HUDEP-2 (cell line): ENCODE results near the gene SELENOF.
"Not testable (repeated sequence)": the region's sequence is repeated elsewhere in the genome, so short reads cannot be mapped to it uniquely, and the experiment has no call there.

Source experiments
- DNase-seq, 76 experiments: peaks; one replicate each; lab custom pipeline; 2025; ENCODE audit not compliant: unreplicated experiment in 76 of 76; lab: John Stamatoyannopoulos, UW

The SELENOF gene

DNA sequence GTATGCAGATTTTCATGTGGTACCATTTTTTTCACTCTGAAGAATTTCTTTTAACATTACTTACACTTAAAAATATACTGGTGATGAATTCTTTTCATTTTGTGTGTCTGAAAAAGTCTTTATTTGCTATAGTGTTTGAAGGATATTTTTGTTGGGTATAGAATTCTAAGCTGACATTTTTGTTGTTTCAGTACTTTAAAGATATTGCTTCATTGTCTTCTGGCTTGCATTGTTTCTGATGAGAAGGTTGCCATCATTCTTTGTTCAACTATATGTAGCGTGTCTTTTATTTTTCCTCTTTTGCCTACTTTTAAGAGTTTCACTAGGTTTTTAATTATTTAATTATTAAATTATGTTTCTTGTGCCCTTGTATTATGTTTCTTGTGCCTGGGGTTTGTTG, 8.5 kb upstream of the SELENOF start:
- DNase-seq: no peak

GRCh38 chr1:86916752-86917151, 2.8 kb upstream of the SELENOF start:
- no peak for DNase-seq

DNA sequence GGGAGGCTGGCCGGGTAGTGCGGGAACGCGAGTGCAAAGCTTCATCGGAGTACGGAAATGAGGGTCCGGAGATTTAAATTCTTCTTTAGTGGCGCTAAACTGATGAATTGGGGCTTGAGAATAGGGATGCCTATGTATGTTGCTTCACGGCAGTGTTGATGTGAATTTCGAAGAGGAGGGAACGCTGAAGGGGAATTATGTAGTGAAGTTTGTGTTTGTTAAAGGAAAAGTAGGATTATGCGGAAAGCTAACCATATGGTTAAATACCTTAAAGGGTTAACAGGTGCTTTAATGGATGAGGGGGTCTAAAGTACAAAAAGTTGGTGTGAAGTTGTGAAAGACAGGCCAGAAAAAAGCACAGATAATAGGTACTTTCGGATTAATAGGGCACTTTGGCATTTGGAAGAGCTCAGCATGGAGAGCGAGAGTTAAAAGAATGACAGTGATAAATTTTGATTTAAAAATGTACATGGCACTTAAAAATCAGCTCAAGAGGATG, 1.9 kb upstream of the SELENOF start:
- no peak for DNase-seq

- DNase-seq: peak in 53 of 76 experiments; percentile 7 to 65 (median 37)
Observed at GRCh38 chr1:86914998-86915736, 1.2 kb upstream of the SELENOF start.

DNA sequence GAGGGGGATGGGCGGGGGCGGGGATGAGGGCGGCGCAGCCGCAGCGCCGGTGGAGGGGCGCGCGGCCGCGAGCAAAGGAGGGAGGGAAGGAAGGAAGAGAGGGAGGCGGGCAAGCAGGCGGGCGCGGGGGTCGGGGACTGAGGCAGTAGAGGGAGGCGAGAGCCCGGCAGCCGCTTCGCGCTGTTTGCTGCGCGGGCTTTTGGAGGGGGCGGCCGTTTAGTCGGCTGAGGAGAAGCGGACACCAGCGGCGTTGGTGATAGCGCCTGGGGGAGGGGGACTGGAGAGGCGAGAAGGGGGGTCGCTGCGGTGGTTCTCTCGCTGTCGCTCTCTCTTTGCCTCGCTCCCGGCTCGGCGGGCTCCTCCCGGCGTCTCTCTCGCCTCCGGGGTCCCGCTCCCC, 673 bp upstream of the SELENOF start, which contains the start of gene HS2ST1:
TSS of gene HS2ST1 (plus strand) at position 35 of the 397 bp plus-strand sequence.
- peak in 3 of 76 experiments; percentile 31 to 52 (median 46) for DNase-seq

DNA sequence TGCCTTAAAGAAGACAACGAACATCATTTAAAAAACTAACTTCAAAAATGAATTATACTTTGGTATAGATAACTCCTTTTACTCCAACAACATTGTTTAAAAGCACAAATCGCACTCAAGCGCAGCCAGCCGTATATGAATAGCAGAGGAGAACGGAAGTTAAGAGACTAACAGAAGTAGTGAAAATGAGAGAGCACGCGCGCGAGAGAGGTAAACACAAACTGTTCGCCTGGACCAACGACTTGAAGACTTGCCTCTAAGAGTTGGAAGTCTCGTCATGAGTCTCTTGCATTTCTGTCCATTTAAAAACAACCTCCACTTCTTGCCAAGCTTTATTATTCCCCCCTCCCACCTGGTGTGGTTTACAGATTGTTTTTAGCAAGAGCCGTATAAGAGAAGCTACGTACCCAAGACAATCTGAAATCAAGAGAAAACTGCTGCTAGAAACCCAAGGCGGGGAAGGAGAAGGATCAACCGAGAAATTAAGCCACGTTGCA, 479 bp downstream of the SELENOF start:
- peak in 5 of 76 experiments; percentile 5 to 28 (median 22) for DNase-seq

- DNase-seq: no peak
Observed at GRCh38 chr1:86912281-86912900, 1.5 kb downstream of the SELENOF start.

DNA sequence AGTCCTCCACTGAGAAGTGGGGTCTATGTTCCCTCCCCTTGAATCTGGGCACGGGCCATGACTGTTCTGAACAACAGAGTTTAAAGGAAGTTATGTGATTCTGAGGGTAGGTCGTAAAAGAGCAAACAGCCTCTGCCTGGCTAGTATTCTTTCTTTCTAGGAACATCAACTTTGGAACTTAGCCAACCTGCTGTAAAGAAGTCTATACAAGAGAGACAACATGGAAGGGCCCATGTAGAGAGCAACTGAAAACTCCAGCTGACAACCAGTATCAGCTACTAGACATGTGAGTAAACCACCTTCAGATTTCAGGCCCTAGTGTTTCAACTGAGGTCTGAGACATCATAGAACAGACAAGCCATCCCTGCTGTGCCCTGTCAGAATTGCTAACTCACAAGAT, 7.5 kb downstream of the SELENOF start:
- DNase-seq: no peak

DNA sequence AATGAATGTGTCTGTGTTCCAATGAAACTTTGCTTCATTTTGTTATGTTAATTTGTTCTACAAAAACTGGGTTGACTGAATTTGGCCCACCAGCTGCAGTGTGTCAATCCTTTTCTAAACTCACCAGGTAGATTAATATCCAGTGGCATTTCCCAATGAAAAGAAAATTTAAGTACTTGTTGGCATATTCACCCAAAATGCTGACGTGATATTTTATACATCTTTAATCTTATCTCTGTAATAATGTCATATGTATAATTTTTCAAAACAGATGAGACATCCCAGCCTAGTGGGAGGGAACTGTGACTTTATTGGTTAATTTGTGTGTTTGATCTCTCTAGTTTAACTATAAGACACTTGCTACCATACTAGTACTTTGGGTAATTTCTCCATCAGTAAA, 8.1 kb downstream of the SELENOF start:
- no peak for DNase-seq

GRCh38 chr1:86899401-86899800, 14.5 kb downstream of the SELENOF start:
- not testable (repeated sequence) for DNase-seq

GRCh38 chr1:86888327-86888726, 25.6 kb downstream of the SELENOF start:
- DNase-seq: no peak

DNA sequence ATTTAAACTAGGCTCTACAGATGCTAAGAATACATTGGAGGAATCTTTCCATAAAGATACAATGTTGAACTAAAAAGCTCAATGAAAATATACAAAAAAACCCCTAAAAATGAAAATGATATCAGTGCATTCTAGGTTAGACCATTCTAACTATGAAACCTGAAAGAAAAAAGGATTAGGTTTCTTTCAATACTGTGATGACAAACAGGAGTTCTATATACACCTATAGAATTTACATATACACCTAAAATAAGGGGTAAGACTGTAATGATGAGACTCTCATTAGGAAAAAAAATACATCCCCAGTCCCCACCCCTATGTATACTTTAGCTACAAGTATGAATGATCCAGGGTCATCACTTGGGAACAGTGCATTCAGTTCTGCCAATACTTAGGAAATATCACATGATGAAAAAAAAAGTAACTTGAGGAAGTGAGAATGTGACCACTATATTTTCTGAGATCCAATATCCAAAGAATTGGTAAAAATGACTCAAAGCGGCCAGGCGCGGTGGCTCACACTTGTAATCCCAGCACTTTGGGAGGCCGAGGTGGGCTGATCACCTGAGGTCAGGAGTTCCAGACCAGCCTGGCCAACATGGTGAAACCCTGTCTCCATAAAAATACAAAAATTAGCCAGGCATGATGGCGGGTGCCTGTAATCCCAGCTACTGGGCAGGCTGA, 26.3 kb downstream of the SELENOF start:
- DNase-seq: no peak

DNA sequence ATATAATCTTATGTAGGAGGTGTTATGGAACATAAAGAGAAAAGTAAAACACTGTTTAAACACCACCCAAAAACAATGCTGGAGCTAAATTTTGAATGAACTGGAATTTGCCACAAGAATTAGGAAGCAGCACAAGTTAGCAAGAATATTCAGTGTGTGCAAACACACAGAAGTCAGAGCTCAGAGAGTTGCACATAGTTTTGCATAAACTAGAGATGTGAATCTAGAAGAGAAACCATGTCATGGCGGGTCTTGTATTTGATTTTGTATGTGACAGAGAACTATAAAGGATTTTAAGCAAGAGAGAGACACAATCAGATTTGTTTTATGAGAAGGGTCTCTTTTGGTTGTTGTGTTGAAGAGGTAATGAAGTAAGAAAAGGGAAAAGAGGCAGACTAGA, 38.2 kb downstream of the SELENOF start:
- no peak for DNase-seq

DNA sequence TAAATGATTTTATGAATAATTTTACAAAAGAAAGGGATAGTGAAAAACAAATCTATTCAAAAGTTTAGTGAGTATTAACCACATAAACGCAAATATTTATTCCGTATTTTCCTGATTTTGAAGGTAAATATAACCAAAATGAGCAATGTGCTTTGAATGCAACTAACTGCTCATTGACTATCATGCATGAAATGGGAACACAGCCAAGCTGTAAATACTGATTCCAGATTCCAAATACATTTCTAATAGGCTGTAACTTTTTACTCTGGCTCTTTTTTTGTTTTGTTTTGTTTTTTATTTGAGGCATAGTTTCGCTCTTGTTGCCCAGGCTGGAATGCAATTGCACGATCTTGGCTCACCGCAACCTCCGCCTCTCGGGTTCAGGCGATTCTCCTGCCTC, 41.8 kb downstream of the SELENOF start:
- no peak for DNase-seq

GRCh38 chr1:86871001-86871400, 42.9 kb downstream of the SELENOF start:
- DNase-seq: no peak

GRCh38 chr1:86868477-86868876, 45.4 kb downstream of the SELENOF start:
- DNase-seq: no peak

DNA sequence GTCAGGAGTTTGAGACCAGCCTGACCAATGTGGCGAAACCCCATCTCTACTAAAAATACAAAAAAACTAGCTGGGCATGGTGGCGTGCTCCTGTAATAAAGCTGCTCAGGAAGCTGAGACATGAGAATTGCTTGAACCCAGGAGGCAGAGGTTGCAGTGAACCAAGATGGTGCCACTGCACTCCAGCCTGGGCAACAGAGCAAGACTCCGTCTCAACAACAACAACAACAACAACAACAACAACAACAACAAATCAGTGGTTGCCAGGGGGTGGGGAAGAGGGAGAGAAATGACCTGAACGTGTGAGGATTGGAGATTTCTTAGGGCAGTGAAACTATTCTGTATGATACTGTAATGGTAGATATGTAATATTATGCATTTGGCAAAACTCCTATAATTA, 46.6 kb downstream of the SELENOF start:
- DNase-seq: not testable (repeated sequence)

DNA sequence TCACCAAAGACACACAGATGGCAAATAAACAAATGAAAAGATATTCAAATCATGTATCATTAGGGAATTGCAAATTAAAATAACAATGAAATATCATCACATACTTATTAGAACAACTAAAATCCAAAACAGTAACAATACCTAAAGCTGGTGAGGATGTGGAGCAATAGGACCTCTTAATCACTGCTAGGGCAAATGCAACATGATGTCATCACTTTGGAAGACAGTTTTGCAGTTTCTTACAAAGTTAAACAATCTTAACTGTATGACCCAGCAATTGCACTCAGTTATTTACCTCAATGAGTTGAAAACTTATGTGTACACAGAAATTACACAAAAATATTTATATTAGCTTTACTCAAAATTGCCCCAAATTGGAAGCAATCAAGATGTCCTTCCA, 47.3 kb downstream of the SELENOF start:
- no peak for DNase-seq

DNA sequence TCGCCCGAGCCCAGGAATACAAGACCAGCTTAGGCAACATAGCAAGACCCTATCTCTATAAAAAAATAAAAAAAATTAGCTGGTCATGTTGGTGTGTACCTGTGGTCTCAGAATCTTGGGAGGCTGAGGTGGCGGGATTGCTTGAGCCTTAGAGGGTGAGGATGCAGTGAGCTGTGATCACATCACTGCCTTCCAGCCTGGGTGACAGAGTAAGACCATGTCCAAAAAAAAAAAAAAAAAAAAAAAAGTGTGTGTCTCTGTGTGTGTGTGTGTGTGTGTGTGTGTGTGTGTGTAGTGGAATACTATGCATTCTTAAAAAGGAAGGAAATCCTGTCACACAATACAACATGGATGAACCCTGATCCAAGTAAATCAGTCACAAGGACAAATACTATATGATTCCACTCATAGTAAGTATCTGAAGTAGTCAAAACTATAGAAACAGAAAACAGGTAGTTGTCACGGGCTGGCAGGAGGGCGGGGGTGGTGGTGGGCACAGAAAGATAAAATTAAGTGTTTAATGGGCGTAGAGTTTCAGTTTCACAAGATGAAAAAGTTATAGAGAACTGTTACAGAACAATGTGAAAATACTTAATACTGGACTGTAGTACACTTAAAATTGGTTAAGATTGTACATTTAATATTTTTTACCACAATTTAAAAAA, 47.8 kb downstream of the SELENOF start:
- DNase-seq: no peak

DNA sequence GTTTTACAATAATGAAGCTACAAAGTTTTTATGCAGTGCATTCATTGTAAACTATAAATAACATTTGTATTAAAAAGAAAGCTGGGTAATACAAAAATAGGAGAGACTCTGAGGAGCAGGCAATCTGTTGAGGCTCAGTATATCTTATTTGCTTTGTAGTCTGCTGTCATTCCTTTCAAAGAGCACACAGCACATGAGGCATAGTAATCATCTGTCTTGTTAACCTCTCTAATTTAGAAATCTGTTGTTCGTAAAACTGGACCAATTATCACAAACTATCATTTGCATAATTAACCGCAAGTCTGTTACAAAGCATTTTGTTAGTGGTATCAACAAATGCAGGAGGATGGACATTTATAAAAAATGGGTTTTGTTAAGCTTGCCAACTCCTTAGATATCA, 51.0 kb downstream of the SELENOF start:
- DNase-seq: no peak

DNA sequence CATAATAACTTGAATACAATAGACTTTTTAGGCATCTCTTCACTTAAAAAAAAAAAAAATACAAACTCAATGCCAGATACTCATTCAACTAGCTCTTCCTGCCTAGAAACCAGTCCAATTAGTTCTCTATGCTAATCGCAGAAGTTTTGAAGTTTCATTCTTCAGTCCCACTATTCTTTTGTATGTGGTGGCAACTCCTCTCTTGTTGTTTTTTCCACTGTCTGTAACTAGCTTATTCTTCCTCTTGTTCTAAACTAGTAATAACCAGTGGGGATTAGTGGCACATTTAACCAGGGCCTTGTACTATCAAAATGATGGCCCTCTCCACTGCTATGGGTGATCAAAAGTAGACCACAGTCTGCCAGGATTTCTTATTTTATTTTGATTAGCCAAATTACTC, 52.5 kb downstream of the SELENOF start:
- no peak for DNase-seq
